ES-I3 (cell line): ENCODE data around the gene ACAP2.

Source experiments
- H3K36me3 ChIP-seq: 2 replicates; pipeline ENCODE4 v1.6.1; 2013; ENCODE audit warnings: mild to moderate bottlenecking, low read length, control low read depth, moderate library complexity; ENCODE audit not compliant: insufficient read depth
- H3K4me1 ChIP-seq: 2 replicates; pipeline ENCODE4 v1.6.1; 2013; ENCODE audit warnings: mild to moderate bottlenecking, control low read depth, low read length; ENCODE audit not compliant: insufficient read depth
- H3K9ac ChIP-seq: 2 replicates; pipeline ENCODE4 v1.6.1; 2013; ENCODE audit warnings: low read depth, mild to moderate bottlenecking, low read length, moderate library complexity
- H3K9me3 ChIP-seq: 2 replicates; pipeline ENCODE4 v1.6.1; 2013; ENCODE audit warnings: mild to moderate bottlenecking, low read length, moderate library complexity; ENCODE audit not compliant: control insufficient read depth, insufficient read depth

ACAP2 gene

DNA sequence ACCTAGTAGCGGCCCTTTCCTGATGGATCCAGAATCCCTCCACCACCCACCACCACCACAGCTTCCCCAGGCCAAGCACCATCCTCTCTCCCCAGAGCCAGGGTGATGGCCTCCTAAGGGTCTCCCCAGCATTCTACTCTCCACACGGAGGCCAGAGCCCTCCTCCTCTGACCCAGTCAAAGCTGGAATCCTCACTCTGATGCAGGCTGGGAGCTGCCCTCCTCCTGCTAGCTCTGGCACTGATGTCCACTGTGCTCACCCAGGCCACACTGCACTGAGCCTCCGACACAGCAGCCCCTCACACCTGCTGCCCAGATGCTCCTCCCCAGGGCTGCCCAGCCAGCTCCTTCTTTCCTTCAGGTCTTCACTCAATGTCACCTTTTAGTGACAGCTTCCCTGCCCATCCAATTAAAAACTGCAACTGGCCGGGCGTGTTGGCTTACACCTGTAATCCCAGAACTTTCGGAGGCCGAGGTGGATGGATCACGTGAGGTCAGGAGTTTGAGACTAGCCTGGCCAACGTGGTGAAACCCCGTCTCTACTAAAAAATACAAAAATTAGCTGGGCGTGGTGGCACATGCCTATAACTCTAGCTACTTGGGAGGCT is 192.9 kb downstream of the ACAP2 start:
- Histone ChIP-seq H3K9ac (no peak overlapping the region), H3K9me3 (peaks cover 3% of the 10 kb centered on the region), H3K36me3 (no peaks in the 10 kb centered on the region), H3K4me1 (peaks cover 36% of the 10 kb centered on the region)

DNA sequence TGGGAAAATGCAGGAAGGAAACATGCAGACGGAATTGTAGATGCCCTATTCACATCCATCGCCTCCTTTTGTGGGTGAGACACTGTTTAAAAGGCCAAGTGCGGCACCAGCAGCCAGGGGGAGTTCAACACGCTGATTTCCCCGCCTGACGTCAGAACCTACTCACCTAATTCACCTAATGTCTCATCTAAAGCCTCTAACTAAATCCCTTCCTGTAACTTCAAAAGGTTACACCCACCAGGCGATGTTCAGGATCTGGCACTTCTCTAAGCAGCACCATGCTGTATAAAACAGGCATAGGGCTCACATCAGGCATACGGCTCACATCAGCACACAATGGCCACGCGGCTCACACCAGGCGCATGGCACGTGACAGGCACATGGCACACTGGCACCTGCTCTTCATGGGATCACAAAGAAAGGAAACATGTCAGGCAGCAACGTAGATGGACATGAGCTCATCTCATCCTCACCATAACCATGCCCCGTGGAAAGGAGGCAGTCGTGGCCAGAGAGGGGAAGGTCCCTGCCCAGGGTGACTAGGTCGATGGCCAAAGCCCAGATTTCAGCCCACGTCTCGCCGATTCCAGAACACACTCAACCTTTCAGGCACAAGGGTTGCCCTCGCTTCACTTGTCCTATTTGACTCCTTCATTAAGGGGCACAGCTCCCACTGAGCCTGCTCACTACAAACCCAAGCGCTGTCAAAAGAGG is 193.6 kb downstream of the ACAP2 start:
- Histone ChIP-seq H3K9ac (no peak overlapping the region), H3K36me3 (no peaks in the 10 kb centered on the region), H3K4me1 (peaks cover 28% of the 10 kb centered on the region), H3K9me3 (peaks cover 3% of the 10 kb centered on the region)

DNA sequence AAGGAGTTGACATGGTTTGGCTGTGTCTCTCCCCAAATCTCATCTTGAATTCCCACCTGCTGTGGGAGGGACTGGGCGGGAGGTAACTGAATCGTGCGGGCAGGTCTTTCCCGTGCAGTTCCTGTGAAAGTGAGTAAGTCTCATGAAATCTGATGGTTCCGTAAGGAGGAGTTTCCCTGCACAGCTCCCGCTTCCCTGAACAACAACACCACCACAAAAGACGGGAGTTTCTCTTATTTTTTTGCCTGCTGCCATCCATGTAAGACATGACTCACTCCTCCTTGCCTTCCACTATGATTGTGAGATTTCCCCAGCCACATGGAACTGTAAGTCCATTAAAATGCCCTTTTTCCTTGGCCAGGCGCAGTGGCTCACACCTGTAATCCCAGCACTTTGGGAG is 194.5 kb downstream of the ACAP2 start:
- Histone ChIP-seq H3K4me1 (peaks cover 21% of the 10 kb centered on the region), H3K9me3 (peaks cover 3% of the 10 kb centered on the region), H3K36me3 (no peaks in the 10 kb centered on the region)

DNA sequence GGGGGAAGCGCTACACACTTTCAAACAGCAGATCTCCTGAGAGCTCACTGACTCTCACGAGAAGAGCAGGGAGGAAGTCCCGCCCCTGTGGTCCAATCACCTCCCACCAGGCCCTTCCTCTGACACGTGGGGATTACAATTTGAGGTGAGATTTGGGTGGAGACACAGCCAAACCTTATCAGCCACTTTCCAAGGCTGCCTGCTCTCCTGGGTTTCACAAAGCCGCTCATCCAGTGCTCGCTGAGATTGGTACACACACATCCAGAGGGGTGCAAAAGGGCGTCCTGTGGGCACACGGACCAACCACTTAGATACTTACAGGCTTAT is 195.0 kb downstream of the ACAP2 start:
- H3K4me1 ChIP-seq, result peaks cover 17% of the 10 kb centered on the region
- H3K36me3 ChIP-seq, result no peaks in the 10 kb centered on the region
- no peak overlapping the region for H3K9ac ChIP-seq
- peaks cover 3% of the 10 kb centered on the region for H3K9me3 ChIP-seq

More for the DNA sequence above, 194.5 kb downstream of the ACAP2 start:
- no peak overlapping the region for H3K9ac ChIP-seq

DNA sequence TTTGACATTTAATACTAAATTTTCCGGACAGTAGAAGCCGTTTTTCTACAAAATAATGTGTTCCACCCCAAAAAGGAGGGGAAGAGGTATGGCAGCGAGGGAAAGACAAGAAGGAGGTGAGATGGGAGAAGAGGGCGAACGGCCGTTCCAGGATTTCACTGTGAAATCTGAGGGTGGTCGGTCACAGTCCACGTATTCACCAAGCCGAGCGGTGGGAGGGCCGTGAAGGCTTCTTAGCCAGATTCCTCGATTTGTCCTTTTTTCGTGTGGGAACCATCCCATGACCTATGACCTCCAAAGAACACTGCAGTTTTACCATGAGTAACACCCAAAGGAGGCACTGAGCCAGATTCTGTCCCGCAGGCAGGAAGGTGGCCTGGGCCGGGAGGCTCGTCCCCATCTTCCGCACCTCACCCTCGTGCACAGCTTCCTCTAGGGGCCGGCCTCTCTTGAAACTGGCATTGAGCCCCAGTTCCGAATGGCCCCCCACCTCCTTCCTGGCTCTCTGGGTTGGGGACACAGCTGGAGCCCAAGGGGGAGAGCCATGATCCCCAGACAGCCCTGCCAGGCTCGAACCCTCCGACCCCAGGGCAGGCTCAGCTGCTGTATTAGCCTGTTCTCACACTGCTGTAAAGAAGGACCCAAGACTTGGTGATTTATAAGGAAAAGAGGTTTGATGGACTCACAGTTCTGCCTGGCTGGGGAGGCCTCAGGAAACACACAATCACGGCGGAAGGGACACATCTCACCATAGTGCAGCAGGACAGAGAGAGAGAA is 195.5 kb downstream of the ACAP2 start:
- Histone ChIP-seq H3K9me3 (peaks cover 3% of the 10 kb centered on the region), H3K4me1 (peaks cover 20% of the 10 kb centered on the region), H3K9ac (no peak overlapping the region), H3K36me3 (no peaks in the 10 kb centered on the region)

DNA sequence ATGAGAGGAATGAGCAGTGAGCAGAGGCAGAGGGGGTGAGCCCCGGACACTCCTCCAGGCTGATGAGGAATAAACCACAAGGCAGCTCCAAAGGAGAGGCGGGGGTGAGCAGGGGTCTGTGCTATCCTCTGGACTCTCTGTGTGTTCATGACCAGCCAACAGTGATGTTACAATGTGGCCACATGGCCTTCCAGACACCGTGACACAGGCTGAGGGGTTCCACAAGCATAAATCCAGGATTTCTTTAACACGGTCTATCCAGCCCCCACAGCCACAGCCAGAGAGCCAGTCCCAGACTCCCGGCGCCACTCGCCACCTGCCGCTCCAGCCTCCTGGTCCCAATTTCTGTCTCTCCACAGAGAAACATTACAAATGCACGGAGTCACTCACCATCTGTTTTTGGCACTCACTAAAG is 196.2 kb downstream of the ACAP2 start:
- Histone ChIP-seq H3K36me3 (no peaks in the 10 kb centered on the region), H3K9ac (no peak overlapping the region), H3K4me1 (peaks cover 18% of the 10 kb centered on the region), H3K9me3 (peaks cover 3% of the 10 kb centered on the region)

DNA sequence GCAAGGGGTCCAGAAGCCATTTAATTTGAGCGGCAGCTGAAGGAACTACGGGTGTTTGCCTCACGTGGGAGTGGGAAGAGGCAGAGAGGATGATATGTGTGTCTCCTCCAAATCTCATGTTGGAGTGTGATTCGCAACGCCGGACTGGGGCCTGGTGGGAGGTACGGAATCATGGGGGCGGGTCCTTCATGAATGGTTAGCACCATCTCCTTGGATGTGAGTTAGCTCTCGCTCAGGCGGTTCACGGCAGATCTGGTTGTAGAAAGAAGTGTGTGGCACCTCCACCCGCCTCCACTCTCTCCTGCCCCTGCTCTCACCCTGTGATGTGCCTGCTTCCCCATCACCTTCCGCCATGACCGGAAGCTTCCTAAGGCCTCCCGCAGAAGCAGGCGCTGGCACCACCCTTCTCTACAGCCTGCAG is 197.3 kb downstream of the ACAP2 start:
- Histone ChIP-seq H3K9ac (no peak overlapping the region), H3K4me1 (peaks cover 9% of the 10 kb centered on the region; the same call in 1 of the 2 replicates), H3K9me3 (peaks cover 3% of the 10 kb centered on the region), H3K36me3 (no peaks in the 10 kb centered on the region)

DNA sequence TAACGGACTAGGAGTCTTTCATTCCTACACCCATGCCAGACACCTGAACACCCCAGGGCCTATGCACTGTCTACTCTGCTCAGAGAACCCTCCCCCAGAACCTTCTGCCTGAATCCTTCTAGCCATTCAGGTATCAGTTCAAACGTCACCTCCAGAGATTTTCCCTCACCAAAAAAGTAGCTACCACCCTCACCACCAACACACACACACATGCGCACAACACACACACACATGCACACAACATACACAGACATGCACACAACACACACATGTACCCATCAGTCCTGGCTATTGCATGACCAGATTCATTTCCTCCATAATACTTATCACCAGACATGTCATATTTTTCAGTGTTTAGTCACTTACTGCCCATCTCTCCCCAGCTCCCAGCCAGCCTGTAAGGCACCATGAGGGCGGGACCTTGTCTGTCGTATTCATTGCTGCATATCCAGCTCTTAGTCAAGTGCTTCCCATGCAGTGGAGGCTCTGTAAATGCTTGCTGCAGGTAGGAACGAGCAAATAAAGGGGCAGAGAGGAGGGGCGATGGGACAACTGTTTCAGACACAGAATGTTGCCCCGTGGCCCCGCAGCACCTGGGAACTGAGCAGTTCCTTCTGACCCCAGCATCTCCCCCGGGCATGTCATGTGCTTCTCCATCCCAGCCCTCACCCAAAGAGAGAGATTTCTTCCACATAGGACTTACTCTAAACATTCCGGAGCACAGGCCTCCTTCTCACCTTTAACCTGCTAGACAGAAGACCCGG is 201.0 kb downstream of the ACAP2 start:
- Histone ChIP-seq H3K9me3 (no peaks in the 10 kb centered on the region), H3K9ac (no peak overlapping the region), H3K4me1 (peaks cover 15% of the 10 kb centered on the region; the same call in 1 of the 2 replicates), H3K36me3 (no peaks in the 10 kb centered on the region)

DNA sequence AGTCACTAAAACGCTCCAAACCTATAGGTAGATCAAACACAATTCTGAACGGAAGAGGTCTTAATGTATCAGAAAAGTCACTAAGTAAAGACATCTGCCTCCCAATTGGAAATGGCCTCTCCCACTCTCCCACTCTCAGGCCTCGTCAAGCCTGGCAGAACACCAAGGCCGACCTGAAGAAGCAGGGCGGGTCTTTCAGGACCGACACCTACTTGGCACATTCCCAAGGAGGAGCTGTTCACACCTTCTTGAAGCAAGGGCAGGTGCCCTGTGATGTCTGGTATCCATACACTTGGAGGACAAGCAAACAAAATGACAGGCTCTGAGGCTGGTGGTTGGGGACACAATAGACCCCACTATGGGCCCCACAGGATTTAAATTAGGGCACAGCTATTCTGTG is 201.9 kb downstream of the ACAP2 start:
- Histone ChIP-seq H3K9me3 (no peaks in the 10 kb centered on the region), H3K36me3 (no peaks in the 10 kb centered on the region), H3K4me1 (peaks cover 15% of the 10 kb centered on the region; the same call in 1 of the 2 replicates), H3K9ac (no peak overlapping the region)

DNA sequence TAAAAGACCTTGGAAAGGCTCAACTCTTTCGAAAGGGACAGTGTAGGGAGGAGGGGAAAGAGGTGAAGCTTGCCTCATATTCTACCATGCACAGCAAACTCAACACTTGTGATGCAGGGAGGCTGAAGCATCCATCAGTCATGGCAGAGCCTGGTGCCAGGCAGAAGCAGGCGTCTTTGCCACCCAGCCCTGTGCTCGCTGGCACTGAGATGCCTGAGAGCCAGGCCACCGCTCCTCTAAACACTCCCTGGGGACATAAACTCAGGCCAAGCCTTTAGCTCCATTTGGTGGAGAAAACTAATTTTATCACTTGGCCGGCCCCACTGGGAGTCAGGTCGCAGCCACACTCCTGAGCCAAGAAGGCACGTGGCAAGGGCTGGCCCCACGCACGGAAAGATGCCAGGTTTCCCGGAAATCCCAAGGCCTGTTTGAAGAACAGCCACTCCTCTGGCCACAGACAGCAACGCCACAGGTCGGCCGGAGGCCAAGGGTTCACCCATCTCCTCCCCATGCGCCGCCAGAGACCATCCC is 202.6 kb downstream of the ACAP2 start:
- H3K9me3 ChIP-seq, result no peaks in the 10 kb centered on the region
- peaks cover 15% of the 10 kb centered on the region; the same call in 1 of the 2 replicates for H3K4me1 ChIP-seq
- no peaks in the 10 kb centered on the region for H3K36me3 ChIP-seq
- no peak overlapping the region for H3K9ac ChIP-seq

DNA sequence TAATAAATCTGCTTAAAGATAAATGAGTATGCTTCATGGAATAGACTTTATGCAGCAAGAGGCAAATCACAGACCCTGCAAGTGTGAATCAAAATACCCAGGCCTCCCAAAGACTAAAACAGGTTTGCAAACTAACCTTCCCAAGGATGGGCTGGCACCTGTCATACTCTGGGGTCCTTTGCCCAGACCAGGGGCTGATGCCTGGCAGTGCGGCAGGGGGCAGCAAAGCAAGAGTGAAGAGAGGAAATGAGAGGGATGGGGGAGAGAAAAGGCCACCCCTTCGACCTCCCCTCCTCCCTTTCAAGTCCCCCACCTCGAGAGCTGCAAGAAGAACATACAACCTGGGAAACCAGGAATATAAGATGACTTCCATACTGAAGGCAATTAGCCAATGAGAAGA is 203.7 kb downstream of the ACAP2 start:
- Histone ChIP-seq H3K9ac (no peak overlapping the region), H3K36me3 (no peaks in the 10 kb centered on the region), H3K4me1 (peaks cover 15% of the 10 kb centered on the region; the same call in 1 of the 2 replicates), H3K9me3 (no peaks in the 10 kb centered on the region)

DNA sequence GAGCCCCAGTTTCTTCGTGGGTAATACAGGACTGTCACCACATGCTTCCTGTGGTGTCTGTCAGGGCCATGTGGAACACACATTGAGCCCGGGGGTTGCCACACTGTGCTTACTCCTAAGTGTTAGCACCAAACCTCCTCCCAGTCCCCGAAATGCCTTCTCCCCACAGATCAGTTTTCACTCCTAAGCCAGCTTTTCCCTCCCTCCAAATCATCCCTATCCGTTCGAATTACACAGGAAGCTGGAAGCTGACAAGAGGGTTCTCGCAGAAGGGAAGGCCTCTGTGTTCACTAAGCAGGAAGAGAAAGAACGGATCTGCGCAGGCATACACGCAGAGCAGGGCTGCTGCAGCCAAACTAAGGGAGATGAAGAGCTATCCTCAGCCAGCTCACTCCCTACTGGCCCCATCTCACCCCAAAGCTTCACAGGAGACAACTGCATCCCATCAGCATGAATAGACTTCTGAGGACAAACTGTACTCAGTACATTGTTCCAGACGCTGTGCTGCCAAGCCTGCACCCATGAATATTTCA is 204.2 kb downstream of the ACAP2 start:
- Histone ChIP-seq H3K4me1 (peaks cover 15% of the 10 kb centered on the region; the same call in 1 of the 2 replicates), H3K36me3 (no peaks in the 10 kb centered on the region), H3K9me3 (no peaks in the 10 kb centered on the region), H3K9ac (no peak overlapping the region)

DNA sequence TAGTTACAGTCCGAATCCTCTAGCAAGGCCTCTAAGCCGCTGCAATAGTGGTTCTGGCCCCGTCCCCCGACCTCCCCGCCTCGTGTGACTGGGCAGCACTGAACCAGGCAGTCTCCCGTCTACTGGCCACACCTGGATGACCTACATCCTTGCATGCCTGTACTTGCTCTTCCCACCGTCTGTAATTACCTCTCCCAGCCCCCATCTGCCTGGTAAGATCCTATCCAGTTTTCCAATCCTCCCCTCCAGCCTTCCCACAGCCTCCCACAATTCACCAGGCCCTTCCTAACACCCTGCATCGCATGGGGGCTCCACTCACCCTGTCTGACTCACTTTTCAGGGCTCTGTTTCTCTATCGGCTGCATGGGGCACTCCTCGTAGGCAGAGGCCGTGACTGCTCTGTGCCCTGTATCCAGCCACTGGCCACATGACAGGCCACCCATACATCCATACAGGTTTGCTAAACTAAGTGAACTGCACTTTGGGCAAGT is 204.7 kb downstream of the ACAP2 start:
- H3K36me3 ChIP-seq, result no peaks in the 10 kb centered on the region

More for the DNA sequence above, 204.7 kb downstream of the ACAP2 start:
- Histone ChIP-seq H3K9ac (no peak overlapping the region), H3K4me1 (peaks cover 15% of the 10 kb centered on the region; the same call in 1 of the 2 replicates), H3K9me3 (no peaks in the 10 kb centered on the region)
